HL-60 (cell line): ENCODE measurements around the gene GALNT7.

Experiments used
- CTCF ChIP-seq: IDR thresholded peaks from one replicate; pipeline ENCODE4 v1.5.1; 2011; ENCODE audit warnings: low read length, control low read depth, inconsistent platforms; ENCODE audit not compliant: insufficient read depth
- POLR2AphosphoS5 ChIP-seq: IDR thresholded peaks from 2 replicates; pipeline ENCODE4 v1.6.1; 2012; ENCODE audit warnings: low read depth

GRCh38 chr4:173240696-173241095 is 72.1 kb downstream of the GALNT7 start:
- TF ChIP-seq POLR2AphosphoS5 (no peak), CTCF (no peak)
